ENCODE data around the gene MRPS2.
"Not testable (repeated sequence)": the region's sequence is repeated elsewhere in the genome, so short reads cannot be mapped to it uniquely, and the experiment has no call there.

Gene MRPS2

DNA sequence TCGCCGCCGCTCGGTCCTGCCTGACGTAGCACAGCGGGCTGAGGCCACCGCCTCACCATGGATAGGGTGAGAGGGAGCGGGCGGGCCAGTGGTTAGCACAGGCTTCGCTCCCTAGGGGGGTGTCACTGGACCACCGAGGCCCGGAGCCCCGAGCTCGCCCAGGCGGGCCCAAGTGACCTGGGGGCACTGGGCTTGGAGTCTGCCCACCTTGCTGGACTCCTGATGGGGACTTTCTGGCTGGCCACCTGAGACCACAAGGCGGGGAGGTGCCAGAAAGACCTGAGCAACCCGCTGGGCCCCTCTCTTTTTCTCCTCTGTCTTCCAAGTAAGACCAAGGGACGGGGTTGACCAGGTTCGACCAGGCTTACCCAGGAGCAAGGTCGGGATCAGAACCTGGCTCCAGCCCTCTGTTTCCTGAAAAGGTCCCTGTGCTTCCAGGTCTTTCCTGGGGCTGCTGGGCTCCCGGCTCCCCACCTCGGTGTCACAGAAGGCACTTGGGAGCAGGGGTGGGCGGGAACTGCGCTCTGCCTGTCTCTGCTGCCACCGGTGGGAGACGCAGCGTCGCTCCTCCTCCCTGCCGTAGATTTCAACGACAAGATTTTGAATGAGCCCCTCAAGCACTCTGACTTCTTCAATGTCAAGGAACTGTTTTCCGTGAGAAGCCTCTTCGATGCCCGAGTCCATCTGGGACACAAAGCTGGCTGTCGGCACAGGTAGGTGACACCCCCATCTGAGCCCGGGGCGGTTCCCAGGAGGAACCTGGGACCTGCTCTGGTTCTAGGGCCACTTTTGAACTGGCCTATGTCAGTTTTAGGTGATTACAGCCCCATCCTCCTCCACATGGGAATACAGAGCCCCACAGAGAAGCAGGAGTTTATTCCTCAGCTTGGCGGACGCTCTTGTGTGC lies 1.0 kb downstream of the MRPS2 start:
- no peak for DNase-seq

DNA sequence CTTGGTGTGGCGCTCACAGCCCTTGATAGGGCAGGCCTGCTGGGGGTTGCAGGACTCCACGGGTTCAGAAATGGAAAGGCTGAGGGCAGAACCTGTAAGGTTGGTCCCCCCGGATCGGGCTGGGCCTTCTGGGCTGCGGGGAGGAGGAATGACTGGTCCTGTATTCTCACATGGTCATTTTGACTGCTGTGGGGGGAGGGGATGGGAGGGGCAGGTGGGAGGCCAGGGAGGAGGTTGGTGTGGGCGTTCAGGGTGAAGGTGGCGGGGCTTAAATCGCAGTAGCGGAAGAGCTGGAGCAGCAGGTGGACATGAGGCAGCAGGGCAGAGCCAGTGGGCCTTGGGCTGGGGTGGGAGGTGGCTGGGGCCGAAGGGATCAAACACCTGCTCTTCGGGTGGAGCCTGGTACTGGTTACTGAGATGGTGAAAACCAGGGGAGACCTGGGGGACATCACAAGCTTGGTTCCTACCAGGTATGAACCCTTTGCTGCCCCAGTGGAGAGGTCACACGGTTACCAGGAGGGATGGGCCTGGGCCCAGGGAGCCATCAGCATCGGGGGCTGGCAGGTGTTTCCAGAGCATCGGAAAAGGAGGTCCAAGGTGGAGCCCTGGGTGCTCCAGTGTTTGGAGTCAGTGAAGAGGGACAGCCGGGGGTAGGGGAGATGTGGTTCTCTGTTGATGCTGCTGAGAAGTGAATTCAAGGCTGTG lies 1.8 kb downstream of the MRPS2 start:
- DNase-seq = no peak

DNA sequence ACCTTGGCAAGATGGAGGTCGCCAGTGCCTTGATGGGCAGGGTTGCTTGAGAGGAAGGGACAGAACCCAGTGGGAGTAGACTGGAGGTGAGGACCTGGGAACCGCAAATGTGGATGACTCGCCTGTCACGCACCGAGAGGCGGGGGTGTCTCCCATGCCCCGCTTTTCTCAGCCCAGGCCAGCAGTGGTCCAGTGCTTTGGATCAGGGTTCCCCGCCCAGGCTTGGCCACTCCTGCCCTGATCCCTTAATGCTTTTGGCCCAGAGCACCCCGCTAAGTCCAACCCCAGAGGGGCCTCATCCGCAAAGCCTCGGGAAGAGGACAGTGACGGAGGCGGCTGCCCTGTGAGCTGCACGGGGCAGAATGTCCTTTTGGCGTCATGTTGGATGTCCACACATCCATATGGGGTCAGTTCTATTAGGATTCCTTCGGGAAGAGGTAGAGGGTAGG lies 2.4 kb downstream of the MRPS2 start:
- no peak for DNase-seq

DNA sequence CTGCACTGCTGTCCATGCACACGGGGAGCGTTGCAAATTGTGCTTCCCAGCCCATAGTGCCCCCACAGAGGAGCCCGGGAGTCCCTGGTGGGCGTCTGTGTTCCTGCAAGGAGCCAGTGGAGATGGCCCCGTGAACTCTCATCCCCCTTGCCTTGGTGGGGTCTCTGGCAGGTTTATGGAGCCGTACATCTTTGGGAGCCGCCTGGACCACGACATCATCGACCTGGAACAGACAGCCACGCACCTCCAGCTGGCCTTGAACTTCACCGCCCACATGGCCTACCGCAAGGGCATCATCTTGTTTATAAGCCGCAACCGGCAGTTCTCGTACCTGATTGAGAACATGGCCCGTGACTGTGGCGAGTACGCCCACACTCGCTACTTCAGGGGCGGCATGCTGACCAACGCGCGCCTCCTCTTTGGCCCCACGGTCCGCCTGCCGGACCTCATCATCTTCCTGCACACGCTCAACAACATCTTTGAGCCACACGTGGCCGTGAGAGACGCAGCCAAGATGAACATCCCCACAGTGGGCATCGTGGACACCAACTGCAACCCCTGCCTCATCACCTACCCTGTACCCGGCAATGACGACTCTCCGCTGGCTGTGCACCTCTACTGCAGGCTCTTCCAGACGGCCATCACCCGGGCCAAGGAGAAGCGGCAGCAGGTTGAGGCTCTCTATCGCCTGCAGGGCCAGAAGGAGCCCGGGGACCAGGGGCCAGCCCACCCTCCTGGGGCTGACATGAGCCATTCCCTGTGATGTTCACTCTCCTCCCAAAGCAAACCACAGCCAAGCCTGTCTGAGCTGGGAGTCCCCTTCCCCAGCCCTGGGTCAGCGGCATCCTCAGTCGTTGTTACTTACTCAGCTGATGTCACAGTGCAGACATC lies 3.1 kb downstream of the MRPS2 start:
- DNase-seq = no peak

DNA sequence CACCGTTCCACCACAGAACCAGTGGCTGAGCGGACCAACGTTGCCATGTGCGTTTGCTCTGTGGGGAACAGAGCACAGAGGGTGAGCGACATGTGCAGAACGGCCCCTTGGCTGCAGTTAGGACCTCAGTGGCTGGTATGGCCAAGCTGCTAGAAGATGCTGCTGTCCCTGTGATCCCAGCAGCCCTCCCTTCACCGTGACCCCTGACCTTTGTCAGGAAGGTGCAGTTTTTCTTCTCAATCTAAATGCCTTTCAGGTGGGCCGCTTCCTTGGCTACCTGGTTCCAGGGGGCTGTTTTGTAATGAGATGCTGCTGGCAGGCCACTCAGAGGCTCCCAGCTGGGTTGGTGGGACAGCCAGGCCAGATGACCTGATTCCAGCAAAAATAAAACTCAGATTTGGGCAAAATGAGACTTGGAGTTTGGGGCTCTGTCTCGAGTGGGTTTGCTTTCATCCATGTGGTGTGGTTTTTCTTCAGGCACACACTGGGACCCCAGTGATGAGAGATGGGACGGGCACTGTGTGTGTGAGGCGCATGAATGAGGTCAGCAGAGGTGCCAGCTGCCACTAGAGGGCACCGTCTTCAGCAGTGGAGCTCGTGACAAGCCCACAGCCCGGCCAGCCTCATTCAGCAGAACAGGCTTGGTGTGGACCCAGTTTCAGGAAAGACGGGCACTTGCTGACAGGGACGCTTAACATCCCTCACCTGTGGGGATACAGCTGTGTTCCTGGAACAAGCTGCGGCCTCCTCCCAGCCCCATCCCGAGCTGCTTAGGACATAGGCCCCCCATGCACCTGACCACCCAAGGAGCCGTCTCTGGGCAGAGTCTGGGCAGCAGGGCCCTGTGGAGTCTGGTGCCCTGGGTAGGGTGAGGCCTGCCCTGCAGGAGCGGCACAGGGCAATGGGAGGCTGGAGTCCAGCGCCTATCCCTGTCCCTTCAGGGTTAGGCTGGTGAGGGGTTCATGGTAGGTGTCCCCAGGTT lies 4.1 kb downstream of the MRPS2 start:
- DNase-seq = no peak

DNA sequence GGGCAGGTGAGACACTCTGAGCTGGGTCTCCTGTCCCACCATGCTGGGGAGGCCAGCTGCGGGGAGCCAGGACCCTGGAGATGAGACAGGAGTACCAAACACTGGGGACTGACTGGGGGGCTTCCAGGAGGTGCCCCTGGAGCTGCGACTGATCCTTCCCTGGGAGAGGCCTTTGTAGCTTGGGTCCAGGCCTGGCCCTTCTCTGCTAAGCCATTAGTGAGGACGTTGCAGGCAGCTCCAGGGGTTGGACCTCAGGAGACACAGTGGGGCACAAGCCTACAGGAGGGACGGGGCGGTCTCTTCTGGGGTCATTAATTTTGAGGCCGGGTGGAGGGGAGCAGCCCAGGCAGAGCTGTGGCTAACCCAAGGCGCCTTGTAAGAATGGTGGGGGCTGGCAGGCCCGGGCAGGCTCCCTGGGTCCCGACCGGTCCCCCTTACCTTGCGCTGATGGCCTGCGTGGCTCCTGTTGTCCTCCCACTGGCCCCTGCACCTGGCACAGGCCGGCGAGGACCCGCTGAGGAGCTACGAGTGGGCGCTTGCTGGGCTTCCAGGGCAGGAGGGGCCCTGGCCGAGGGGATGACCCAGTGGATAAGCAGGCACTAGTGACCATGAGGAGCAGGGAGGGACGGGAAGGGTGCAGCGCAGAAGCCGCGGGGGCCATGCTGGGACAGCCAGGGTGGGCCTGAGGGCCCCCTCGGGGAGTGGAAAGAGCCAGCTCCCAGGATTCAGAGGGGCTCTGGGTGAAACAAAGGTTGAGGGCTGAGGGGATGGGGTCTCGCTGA lies 5.1 kb downstream of the MRPS2 start:
- DNase-seq = no peak

DNA sequence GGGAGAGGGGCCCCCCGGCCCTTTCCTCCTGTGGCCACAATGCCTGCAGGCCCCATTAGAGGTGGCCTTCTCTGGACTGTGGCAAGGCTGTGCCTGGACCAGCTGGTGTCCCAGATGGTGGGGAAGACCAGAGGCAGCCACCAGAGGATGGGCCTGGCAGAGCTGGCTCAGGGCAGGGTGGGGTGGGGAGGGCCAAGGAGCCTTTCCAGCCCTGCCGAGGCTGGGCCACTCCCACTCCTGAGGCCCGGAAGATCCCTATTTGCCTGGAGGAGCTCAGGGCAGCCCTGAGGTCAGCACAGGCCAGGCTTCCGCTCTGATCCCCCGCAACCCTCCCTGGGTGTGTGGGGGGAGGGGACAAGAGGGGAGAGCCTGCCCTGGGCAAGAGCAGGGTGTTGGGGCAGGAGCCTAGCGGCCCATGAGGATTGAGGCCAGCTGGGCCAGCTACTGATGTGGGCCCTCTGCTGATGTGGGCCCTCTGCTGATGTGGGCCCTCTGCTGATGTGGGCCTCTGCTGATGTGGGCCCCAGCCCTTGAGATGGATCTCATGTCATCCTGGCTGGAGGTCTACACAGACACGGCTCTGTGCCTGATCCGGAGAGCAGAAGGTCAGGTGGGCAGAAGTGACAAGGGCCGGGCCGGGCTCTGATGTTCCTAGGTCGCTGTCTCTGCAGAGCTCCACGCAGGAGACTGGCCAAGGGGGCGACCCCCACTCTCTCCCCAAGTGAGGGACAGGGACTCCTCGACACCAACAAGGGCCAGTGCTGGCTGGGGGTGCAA lies 6.0 kb downstream of the MRPS2 start:
- no peak for DNase-seq

DNA sequence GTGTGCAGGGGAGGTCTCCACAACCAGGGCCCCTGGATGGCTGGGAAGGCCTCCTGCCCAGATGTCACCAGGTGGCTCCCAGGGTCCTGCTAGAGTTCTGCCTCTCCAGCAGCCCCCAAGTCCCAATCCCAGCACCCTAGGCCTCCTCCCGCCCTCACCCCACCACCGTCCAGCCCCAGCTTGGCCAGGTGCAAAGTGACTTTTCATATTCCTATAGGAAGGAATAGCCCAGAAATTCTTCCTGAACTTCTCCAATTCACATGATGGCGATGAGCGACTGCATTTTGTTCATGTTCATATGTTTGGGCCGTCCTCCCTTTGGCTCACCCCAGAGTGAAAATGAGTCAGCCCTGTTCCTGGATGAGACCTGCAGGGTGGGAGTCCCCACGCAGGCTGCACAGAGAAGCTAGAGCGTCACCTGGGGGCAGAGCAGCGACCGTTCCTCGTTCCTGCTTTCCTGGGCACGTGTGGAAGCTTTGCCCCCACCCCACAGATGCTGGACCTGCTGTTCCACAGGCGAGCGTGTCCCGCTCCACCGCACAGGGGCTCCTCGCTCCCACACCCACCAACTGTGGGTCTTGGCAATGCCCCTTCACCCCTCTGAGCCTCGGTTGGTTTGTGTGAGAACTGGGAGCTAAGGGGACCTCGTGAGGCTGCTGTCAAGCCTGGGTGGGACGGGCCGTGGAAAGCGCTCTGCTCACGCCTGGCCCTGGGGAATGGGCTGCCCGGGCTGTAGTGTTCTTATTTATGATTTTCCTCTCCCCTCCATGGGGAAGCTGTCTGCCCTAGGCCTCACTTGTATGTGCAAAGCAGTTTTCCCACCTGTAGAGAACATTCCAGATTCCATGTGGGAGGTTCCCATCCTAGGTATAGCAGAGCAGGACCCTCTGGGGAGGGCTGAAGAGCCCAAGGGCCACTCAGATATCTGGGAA lies 6.9 kb downstream of the MRPS2 start:
- no peak for DNase-seq

DNA sequence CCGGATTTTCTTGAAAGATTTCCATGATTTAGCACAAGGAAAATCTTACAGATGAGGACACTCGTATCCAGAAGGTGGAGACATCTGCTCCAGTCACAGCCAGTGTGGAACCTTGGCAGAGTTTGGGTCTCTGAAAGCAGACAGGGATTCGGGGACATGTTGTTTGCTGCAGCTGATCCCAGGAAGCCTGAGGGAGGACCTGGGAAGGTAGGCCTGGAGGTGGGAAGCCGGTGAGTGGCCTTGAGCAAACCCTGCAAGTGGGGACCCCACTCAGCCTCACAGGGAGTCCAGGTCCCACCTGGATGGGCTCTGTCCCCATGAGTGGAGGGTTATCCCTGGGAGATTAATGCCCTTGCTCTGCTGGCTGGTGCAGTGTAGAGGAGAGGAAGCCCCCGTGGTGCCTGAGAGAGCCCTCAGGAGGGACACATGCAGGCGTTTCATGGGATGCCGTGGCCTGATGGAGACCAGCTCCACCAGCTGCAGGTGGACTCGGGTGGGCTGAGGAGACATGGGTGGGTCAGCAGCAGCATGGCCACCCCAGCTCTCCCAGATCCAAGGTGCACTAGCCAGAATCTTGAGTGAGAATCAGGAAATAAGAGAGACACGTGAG lies 7.8 kb downstream of the MRPS2 start:
- DNase-seq = no peak

DNA sequence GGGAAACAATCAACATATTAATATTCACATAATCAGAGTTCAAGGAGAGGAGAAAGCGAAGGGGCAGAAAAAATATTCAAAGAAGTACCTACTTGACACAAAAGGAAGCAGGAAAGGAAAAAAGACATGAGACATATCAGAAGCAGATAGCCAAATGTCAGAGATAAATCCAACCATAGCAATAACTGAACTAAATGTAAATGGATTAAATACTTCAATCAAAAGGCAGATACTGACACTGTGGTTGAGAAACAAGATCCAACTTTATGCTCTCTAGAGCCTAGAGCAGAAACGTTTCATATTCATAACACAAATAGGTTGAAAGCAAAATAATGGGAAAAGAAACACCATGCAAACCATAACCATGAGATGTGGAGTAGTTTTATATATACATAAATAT lies 9.0 kb downstream of the MRPS2 start:
- DNase-seq = no peak

DNA sequence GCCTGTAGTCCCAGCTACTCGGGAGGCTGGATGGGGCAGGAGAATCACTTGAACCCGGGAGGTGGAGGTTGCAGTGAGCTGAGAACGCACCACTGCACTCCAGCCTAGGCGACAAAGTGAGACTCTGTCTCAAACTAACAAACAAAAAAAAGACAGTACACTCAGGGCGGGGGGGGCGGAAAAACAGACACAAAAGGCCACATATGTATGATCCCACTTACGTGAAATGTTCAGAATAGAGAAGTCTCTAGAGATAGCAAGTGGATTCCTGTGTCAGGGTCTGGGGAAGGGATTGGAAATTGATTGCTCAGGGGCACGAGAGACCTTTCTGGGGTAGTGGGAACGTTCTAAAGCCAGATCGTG lies 11.7 kb downstream of the MRPS2 start:
- DNase-seq = no peak

DNA sequence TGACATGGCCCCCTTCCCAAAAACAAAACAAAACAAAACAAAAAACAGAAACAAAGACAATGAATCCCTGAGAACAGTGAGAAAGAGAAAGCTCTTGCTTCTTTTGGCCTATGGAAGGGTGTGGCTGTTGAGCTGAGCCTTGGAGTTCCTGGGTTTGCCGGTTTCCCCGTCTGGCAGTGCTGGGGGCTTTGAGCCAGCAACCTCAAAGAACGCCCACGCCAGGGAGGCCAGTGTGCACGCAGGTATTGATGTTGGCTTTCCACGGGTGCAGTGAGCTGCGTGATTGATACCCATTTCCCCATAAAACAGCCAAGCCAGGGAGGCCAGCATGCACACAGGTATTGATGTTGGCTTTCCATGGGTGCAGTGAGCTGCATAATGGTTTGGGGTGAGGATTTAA lies 12.4 kb downstream of the MRPS2 start:
- DNase-seq = no peak

DNA sequence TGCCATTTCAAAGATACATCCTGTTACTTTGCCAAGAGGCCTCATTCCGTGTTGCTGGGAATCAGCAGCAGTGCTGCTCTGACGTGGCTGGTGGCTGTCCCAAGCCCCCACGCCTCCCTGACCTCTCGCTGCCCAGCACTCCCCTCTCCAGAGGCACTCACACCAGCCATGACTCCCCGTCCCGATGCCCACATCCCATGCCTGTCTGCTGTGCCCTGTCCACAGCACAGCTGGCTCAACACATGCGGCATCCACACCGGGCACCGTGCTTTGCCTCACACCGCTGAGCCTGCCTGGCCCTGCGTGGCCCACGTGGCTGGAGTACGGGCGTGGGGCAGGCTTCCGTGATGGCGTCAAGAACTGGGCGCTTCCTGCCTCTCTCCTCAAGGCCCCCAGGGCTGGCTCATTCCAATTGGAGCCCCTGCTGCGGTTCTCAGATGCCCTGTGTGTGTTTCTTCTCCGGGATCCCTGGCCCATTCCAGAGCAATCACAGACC lies 12.9 kb downstream of the MRPS2 start:
- DNase-seq = no peak

DNA sequence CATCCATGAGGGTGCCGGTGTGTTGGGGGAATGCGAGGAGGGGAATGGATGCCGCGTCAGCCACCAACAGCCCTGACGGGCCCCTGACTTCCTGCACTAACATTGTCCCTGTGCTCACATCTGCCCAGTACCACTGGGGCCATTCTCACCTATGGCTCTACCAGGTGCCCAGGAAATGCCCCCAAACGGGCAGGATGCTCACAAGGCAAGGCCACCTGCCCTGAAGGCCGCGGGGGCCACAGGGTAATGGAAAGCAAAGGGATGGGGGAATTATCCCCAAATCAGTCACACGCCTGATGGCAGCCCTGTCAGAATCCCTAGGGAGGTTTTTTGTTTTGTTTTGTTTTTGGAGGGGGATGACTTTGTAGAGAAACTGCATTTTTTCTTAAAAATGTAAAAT lies 13.4 kb downstream of the MRPS2 start:
- DNase-seq = not testable (repeated sequence)

DNA sequence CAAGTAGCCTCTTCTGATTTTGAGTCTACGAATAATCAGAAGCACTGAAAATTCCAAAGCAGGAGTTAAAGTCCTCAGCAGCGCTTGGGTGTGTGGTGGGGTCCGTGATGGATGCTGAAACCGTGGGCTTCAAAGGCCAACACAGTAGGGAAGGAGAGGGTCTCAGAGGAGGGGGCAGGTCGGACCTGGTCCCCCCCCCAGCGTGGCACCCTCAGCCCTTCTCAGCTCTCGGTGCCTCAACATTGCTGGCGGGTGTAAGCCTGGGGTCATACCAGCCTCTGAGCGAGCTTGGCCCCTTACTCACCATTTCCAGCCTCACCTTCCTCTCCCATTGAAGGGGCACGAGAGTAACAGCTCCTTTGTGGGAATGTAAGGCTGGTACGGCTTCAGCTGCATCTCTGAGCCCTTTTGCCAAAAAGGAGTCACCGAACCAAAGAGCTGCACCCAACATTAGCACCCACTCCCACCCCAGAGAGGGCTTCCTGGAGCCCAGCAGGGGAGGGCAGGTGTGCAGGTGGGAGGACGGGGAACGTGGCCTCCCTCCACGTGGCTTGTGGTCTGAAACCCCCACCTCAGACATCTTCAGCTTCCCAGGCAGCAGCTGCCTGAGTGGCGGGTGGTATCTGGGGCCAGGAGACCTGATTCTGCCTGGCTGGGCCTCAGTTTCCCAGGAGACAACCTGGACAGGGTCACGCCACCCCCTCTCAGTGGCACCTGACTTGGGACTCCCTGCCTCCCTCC lies 14.0 kb downstream of the MRPS2 start:
- DNase-seq = no peak

DNA sequence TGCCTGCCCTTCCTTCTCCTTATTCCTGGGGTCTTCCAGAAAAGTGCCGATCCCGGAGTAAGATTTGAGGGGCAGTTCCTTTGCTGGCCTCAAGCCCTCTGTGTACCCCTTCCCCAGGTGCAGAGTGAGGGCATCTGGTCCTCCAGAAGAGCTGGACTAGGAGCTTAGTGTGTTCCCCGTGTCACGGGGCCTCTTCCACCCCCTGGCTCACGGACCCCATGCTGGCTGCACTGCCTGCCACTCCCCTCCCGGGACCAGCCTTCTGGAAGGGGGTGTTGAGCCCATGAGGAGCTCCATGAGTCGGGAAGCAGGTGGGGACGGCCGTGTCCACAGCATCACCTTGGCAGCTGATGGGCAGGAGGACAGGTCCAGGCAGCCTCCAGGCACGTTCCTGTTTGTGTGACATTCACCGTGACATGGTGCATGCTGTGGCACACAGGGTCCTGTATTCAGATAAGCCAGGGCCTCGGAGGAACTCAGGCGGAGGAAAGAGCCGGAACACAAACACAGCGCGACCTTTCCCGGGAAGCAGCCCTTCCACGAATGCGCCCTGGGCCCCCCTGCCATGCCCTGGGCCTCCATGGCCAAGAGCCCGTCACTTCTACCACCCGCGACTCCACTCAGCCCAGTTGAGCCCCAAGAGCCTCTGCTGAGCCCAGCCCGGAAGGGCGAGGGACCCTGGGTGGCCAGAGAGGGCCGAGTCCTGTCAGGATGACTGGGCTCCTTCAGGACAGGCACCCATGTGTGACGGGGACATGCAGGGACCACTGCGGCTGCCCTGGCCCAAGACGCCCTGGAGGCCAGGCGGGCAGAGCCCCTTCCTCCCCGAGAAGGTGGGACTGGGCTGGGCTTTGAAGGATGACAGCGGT lies 14.8 kb downstream of the MRPS2 start:
- DNase-seq = no peak

All from DMS153 (cell line).